Measurements from ENCODE around the gene C9orf153. TPM values are rescaled to one million over a fixed set of nuclear protein-coding genes. Genes with fewer than 3 reads are reported as not detected.

The C9orf153 gene
- total and polyA plus RNA-seq, 2 of the 8 experiments (the other 6 are each of a cell fraction or from before 2014, with no cell fraction given), result not detected

GRCh38 chr9:86202338-86202882, 57.0 kb downstream of the C9orf153 start:
- Histone ChIP-seq H4K5ac (ENCODE audit: insufficient read length, low read depth, low read length) (no peak overlapping the region), H3K79me1 (ENCODE audit: low read depth, low read length) (no peaks in the 10 kb centered on the region), H2BK12ac (ENCODE audit: low read depth, low read length) (no peak overlapping the region), H3K4me3 (ENCODE audit: extremely low read depth in 1 of 4, insufficient read depth in 2 of 4, low read depth in 3 of 4, low read length in 4 of 4) (no peak overlapping the region), H2AK5ac (ENCODE audit: low read depth, low read length) (no peak overlapping the region), H3K18ac (ENCODE audit: extremely low read depth, low read length) (no peak overlapping the region; the same call in 1 of the 2 replicates), H3K9ac (replicated peaks in 1 of 4; ENCODE audit: extremely low read depth in 1 of 4, low read depth in 3 of 4, low read length in 3 of 4) (no peak overlapping the region), H4K91ac (replicated peaks; ENCODE audit: insufficient read length, low read length) (no peak overlapping the region), H3K4me2 (ENCODE audit: insufficient read depth in 1 of 2, low read depth in 2 of 2, low read length in 2 of 2) (no peak overlapping the region), H3K27ac (ENCODE audit: low read depth, low read length) (no peak overlapping the region), H2AFZ (ENCODE audit: low read length) (peak overlapping the region; percentile 94; the same call in 1 of the 2 replicates), H3K4me1 (replicated peaks in 1 of 4; ENCODE audit: control insufficient read depth in 3 of 4, insufficient read depth in 4 of 4, low read length in 3 of 4) (peaks cover 0 to 2% (median 0%) of the 10 kb centered on the region in 4 experiments; a peak in 1 of 7 replicates), H3K36me3 (ENCODE audit: control insufficient read depth in 2 of 4, insufficient read depth in 4 of 4, low read length in 3 of 4) (no peaks in the 10 kb centered on the region), H3K9me3 (ENCODE audit: insufficient read depth in 2 of 2, low read depth in 1 of 2, low read length in 1 of 2) (no peaks in the 10 kb centered on the region), H3K4ac (replicated peaks; ENCODE audit: insufficient read length, low read depth, low read length) (no peak overlapping the region), H2BK20ac (ENCODE audit: low read length) (no peak overlapping the region), H2BK15ac (ENCODE audit: low read length) (no peak overlapping the region), H3K23me2 (ENCODE audit: low read depth, low read length) (no peaks in the 10 kb centered on the region), H4K8ac (ENCODE audit: extremely low read depth, insufficient read depth, low read length) (no peak overlapping the region), H4K20me1 (replicated peaks in 1 of 2; ENCODE audit: control insufficient read depth in 1 of 2, insufficient read depth in 2 of 2, low read length in 2 of 2) (no peaks in the 10 kb centered on the region), H3K27me3 (replicated peaks in 1 of 4; ENCODE audit: control insufficient read depth in 3 of 4, extremely low read depth in 1 of 4, insufficient read depth in 3 of 4, low read length in 3 of 4) (no peaks in the 10 kb centered on the region), H2BK120ac (replicated peaks; ENCODE audit: low read depth, low read length) (no peak overlapping the region), H3K23ac (ENCODE audit: insufficient read length) (no peak overlapping the region), H3K56ac (replicated peaks; ENCODE audit: insufficient read length, low read depth, low read length) (no peak overlapping the region), H3K14ac (ENCODE audit: insufficient read length) (no peak overlapping the region), H2BK5ac (ENCODE audit: low read depth, low read length) (no peak overlapping the region), H3K79me2 (ENCODE audit: control insufficient read depth in 1 of 2, insufficient read depth in 2 of 2, low read length in 2 of 2) (no peaks in the 10 kb centered on the region)
- 37% methylated on average over 5 of the region's 5 CpGs; no CpG with 5 or more reads in 1 of the 2 experiments for WGBS, 2 experiments (ENCODE audit: extremely low coverage in 1 of 2, insufficient coverage in 1 of 2, insufficient read length in 1 of 2, insufficient replicate concordance in 2 of 2, low coverage in 1 of 2, low lambda C conversion rate in 2 of 2, missing lambda C conversion rate in 1 of 2)
- CTCF ChIA-PET (ENCODE audit: partially characterized antibody), result interaction anchor here (0.6 to 3.9 kb wide), 69 partner anchors 9 to 1069 kb away, joined by 3 to 36 read pairs (median 5); partner anchors contain the start of genes C9orf153 and ISCA1
- POLR2A ChIA-PET (ENCODE audit: partially characterized antibody), result interaction anchor here (0.7 to 0.8 kb wide), 2 partner anchors 37 to 136 kb away, joined by 3 read pairs; no protein-coding TSS in a partner anchor
- TF ChIP-seq YY1 (IDR thresholded peaks at IDR 0.05; ENCODE audit: low read depth, low read length) (no peak), GTF2F1 (IDR thresholded peaks at IDR 0.05; ENCODE audit: borderline replicate concordance, low read depth, low read length) (no peak), RAD21 (IDR thresholded peaks at IDR 0.05 in 1 of 2, conservative IDR thresholded peaks at IDR 0.05 in 1 of 2; ENCODE audit: low read depth in 2 of 2, low read length in 2 of 2) (peak; percentile 82 to 84)
- TF ChIP-seq, protein P1, sequence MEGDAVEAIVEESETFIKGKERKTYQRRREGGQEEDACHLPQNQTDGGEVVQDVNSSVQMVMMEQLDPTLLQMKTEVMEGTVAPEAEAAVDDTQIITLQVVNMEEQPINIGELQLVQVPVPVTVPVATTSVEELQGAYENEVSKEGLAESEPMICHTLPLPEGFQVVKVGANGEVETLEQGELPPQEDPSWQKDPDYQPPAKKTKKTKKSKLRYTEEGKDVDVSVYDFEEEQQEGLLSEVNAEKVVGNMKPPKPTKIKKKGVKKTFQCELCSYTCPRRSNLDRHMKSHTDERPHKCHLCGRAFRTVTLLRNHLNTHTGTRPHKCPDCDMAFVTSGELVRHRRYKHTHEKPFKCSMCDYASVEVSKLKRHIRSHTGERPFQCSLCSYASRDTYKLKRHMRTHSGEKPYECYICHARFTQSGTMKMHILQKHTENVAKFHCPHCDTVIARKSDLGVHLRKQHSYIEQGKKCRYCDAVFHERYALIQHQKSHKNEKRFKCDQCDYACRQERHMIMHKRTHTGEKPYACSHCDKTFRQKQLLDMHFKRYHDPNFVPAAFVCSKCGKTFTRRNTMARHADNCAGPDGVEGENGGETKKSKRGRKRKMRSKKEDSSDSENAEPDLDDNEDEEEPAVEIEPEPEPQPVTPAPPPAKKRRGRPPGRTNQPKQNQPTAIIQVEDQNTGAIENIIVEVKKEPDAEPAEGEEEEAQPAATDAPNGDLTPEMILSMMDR (IDR thresholded peaks at IDR 0.05; ENCODE audit: control extremely low read depth in 1 of 3, insufficient read depth in 1 of 3, low read depth in 1 of 3, low read length in 3 of 3), result peak; percentile 45 to 83 (median 71)
- DNase-seq (ENCODE audit: low read depth in 1 of 2, low spot score in 2 of 2), result no peak
- peak; percentile 98 for FAIRE-seq

Measured in H1 (cell line).